Endothelial cell of umbilical vein (primary cell): ENCODE measurements around the gene TBX4.

ENCODE experiments used
- EZH2 ChIP-seq: IDR thresholded peaks from 2 replicates; pipeline ENCODE4 v1.6.1; 2012; ENCODE audit warnings: borderline replicate concordance, low read depth, mild to moderate bottlenecking, moderate library complexity, low read length, inconsistent platforms; ENCODE audit not compliant: severe bottlenecking
- TF ChIP-seq, protein P1 (sequence below), 2 donors: IDR thresholded peaks; 1 replicate in 1 of 2; 2 replicates in 1 of 2; pipeline ENCODE4 v1.5.1; 2011; ENCODE audit warnings: low read length in 2 of 2, mild to moderate bottlenecking in 2 of 2, moderate library complexity in 2 of 2, control low read depth in 1 of 2, inconsistent platforms in 1 of 2, low read depth in 1 of 2; ENCODE audit not compliant: insufficient read depth in 1 of 2; ENCODE audit errors: extremely low read depth in 1 of 2
- TF ChIP-seq, protein P2 (sequence below): IDR thresholded peaks from 2 replicates; pipeline ENCODE4 v1.6.1; 2011; ENCODE audit not compliant: insufficient read depth, insufficient read length

DNA sequence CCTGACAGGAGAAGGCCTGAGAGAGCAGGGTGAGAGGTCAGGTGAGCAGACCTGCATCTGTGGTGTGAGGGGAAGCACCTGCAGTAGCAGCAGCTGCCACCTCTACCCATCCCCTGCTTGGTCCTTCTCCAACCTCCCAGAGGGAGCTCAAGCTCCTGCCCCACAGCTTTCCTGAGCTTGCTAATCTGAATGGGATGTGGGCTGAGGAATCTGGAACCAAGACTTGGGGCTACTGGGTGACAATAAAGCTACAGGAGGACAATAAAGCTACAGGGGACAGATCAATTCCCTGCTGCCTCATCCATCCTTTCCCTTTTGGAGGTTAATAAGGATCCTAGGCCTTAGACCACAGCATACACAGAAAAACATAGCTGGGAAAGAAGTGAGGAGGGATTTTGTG is 4.9 kb upstream of the TBX4 start:
- TF ChIP-seq, protein P1, sequence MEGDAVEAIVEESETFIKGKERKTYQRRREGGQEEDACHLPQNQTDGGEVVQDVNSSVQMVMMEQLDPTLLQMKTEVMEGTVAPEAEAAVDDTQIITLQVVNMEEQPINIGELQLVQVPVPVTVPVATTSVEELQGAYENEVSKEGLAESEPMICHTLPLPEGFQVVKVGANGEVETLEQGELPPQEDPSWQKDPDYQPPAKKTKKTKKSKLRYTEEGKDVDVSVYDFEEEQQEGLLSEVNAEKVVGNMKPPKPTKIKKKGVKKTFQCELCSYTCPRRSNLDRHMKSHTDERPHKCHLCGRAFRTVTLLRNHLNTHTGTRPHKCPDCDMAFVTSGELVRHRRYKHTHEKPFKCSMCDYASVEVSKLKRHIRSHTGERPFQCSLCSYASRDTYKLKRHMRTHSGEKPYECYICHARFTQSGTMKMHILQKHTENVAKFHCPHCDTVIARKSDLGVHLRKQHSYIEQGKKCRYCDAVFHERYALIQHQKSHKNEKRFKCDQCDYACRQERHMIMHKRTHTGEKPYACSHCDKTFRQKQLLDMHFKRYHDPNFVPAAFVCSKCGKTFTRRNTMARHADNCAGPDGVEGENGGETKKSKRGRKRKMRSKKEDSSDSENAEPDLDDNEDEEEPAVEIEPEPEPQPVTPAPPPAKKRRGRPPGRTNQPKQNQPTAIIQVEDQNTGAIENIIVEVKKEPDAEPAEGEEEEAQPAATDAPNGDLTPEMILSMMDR (IDR thresholded peaks at IDR 0.05; ENCODE audit: extremely low read depth in 1 of 2, insufficient read depth in 1 of 2, low read depth in 1 of 2, low read length in 2 of 2): no peak
- TF ChIP-seq EZH2: no peak
- TF ChIP-seq, protein P2, sequence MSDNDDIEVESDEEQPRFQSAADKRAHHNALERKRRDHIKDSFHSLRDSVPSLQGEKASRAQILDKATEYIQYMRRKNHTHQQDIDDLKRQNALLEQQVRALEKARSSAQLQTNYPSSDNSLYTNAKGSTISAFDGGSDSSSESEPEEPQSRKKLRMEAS: no peak
